MCF 10A (cell line): ENCODE results near the gene RBP3. TPM values are rescaled to one million over a fixed set of nuclear protein-coding genes. Genes with fewer than 3 reads are reported as not detected.
A peak's percentile ranks its signal among the peaks of the same experiment; 100 is the strongest.

Experiments used
- BruUV-seq: library from RNA; stranded (reverse); fragments of 400-500 nt; replicated peaks from 2 replicates; lab custom pipeline; 2021; lab: Mats Ljungman, UMichigan
- CTCF ChIA-PET: fragments of 300-600 bp; sonication (Branson Sonifier 250); formaldehyde crosslinking; extraction: SDS; loops from one replicate; lab custom pipeline; 2021; ENCODE audit warnings: antibody characterized with exemption, inconsistent platforms; lab: Yijun Ruan, JAX
- POLR2A ChIA-PET: fragments of 300-600, 350-650 bp; sonication (Branson Sonifier 250); formaldehyde crosslinking; extraction: SDS; loops from one replicate; lab custom pipeline; 2020; ENCODE audit warnings: antibody characterized with exemption, inconsistent platforms; lab: Yijun Ruan, JAX
- DNase-seq: peaks from one replicate; pipeline ENCODE4 v3.0.0-alpha.2; 2018; ENCODE audit not compliant: unreplicated experiment
- H3K27ac Mint-ChIP-seq: one replicate; pipeline ENCODE4 v1.8.0; 2022; ENCODE audit warnings: mild to moderate bottlenecking, low read depth, mixed read lengths; ENCODE audit not compliant: unreplicated experiment
- H3K27me3 Mint-ChIP-seq: one replicate; pipeline ENCODE4 v1.8.0; 2022; ENCODE audit warnings: mixed read lengths; ENCODE audit not compliant: insufficient read depth, unreplicated experiment
- H3K36me3 Mint-ChIP-seq: one replicate; pipeline ENCODE4 v1.8.0; 2022; ENCODE audit warnings: mild to moderate bottlenecking, moderate library complexity, mixed read lengths; ENCODE audit not compliant: insufficient read depth, unreplicated experiment
- H3K4me1 Mint-ChIP-seq: one replicate; pipeline ENCODE4 v1.8.0; 2022; ENCODE audit warnings: mixed read lengths; ENCODE audit not compliant: insufficient read depth, unreplicated experiment
- H3K4me3 Mint-ChIP-seq: one replicate; pipeline ENCODE4 v1.8.0; 2022; ENCODE audit warnings: mild to moderate bottlenecking, moderate library complexity, mixed read lengths; ENCODE audit not compliant: unreplicated experiment
- H3K9me3 Mint-ChIP-seq: one replicate; pipeline ENCODE4 v1.8.0; 2022; ENCODE audit warnings: mixed read lengths; ENCODE audit not compliant: unreplicated experiment
- intact Hi-C: fragments of 100-400 bp; cut with micrococcal nuclease; formaldehyde crosslinking; loops from 2 replicates; pipeline ENCODE4 v1.14.1; 2022
- total RNA-seq: library from RNA; stranded (reverse); gene quantifications from 2 replicates; pipeline ENCODE4 v1.2.3, GENCODE V29; 2022
- TF ChIP-seq, protein P1 (sequence below): fragments of 200-600 bp; IDR thresholded peaks from one replicate; pipeline ENCODE4 v1.8.0; 2022; ENCODE audit warnings: antibody characterized with exemption, mild to moderate bottlenecking; ENCODE audit not compliant: unreplicated experiment

RBP3 gene
- total RNA-seq, 1 experiment from 2014 or later: not detected

DNA sequence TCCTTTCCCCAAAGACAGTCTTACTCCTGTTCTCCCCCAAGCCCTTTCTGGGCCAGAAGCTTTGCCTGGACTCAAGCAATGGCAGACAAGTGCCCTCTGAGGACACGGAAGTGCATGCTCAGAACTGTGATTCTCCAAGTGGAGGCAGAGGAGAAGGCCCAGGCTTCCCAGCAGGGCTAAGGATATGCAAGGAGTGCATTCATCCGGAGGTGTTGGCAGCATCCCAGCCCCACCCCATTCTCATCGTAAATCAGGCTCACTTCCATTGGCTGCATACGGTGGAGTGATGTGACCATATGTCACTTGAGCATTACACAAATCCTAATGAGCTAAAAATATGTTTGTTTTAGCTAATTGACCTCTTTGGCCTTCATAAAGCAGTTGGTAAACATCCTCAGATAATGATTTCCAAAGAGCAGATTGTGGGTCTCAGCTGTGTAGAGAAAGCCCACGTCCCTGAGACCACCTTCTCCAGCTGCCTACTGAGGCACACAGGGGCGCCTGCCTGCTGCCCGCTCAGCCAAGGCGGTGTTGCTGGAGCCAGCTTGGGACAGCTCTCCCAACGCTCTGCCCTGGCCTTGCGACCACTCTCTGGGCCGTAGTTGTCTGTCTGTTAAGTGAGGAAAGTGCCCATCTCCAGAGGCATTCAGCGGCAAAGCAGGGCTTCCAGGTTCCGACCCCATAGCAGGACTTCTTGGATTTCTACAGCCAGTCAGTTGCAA is 1.4 kb upstream of the RBP3 start:
- peak; percentile 23 for DNase-seq
- no peak overlapping the region for H3K4me3 Mint-ChIP-seq
- POLR2A ChIA-PET: no interaction called here
- TF ChIP-seq, protein P1, sequence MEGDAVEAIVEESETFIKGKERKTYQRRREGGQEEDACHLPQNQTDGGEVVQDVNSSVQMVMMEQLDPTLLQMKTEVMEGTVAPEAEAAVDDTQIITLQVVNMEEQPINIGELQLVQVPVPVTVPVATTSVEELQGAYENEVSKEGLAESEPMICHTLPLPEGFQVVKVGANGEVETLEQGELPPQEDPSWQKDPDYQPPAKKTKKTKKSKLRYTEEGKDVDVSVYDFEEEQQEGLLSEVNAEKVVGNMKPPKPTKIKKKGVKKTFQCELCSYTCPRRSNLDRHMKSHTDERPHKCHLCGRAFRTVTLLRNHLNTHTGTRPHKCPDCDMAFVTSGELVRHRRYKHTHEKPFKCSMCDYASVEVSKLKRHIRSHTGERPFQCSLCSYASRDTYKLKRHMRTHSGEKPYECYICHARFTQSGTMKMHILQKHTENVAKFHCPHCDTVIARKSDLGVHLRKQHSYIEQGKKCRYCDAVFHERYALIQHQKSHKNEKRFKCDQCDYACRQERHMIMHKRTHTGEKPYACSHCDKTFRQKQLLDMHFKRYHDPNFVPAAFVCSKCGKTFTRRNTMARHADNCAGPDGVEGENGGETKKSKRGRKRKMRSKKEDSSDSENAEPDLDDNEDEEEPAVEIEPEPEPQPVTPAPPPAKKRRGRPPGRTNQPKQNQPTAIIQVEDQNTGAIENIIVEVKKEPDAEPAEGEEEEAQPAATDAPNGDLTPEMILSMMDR: no peak
- H3K27me3 Mint-ChIP-seq: no peaks in the 10 kb centered on the region
- H3K9me3 Mint-ChIP-seq: no peaks in the 10 kb centered on the region
- H3K27ac Mint-ChIP-seq: no peak overlapping the region
- intact Hi-C loops: loop anchor here (10.0 kb wide), 1 partner anchor 322 kb away; no protein-coding TSS in a partner anchor
- no TSS peak for BruUV-seq
- no peaks in the 10 kb centered on the region for H3K4me1 Mint-ChIP-seq
- H3K36me3 Mint-ChIP-seq: no peaks in the 10 kb centered on the region
- CTCF ChIA-PET: interaction anchor here (0.6 to 1.6 kb wide), 4 partner anchors 14 to 320 kb away, joined by 3 to 5 read pairs (median 3); no protein-coding TSS in a partner anchor

DNA sequence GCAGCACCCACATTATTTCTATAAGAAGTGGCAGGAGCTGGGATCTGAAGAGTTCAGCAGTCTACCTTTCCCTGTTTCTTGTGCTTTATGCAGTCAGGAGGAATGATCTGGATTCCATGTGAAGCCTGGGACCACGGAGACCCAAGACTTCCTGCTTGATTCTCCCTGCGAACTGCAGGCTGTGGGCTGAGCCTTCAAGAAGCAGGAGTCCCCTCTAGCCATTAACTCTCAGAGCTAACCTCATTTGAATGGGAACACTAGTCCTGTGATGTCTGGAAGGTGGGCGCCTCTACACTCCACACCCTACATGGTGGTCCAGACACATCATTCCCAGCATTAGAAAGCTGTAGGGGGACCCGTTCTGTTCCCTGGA is 874 bp upstream of the RBP3 start:
- Mint-ChIP-seq H3K36me3 (no peaks in the 10 kb centered on the region), H3K27ac (no peak overlapping the region), H3K4me3 (no peak overlapping the region), H3K4me1 (no peaks in the 10 kb centered on the region), H3K9me3 (no peaks in the 10 kb centered on the region), H3K27me3 (no peaks in the 10 kb centered on the region)
- DNase-seq: no peak
- ChIA-PET CTCF (interaction anchor here (0.8 to 1.1 kb wide), 2 partner anchors 37 to 52 kb away, joined by 3 to 4 read pairs; partner anchors contain the start of gene ZNF488), POLR2A (no interaction called here)
- BruUV-seq: no TSS peak
- intact Hi-C loops: loop anchor here (10.0 kb wide), 1 partner anchor 322 kb away; no protein-coding TSS in a partner anchor
- TF ChIP-seq, protein P1: no peak

DNA sequence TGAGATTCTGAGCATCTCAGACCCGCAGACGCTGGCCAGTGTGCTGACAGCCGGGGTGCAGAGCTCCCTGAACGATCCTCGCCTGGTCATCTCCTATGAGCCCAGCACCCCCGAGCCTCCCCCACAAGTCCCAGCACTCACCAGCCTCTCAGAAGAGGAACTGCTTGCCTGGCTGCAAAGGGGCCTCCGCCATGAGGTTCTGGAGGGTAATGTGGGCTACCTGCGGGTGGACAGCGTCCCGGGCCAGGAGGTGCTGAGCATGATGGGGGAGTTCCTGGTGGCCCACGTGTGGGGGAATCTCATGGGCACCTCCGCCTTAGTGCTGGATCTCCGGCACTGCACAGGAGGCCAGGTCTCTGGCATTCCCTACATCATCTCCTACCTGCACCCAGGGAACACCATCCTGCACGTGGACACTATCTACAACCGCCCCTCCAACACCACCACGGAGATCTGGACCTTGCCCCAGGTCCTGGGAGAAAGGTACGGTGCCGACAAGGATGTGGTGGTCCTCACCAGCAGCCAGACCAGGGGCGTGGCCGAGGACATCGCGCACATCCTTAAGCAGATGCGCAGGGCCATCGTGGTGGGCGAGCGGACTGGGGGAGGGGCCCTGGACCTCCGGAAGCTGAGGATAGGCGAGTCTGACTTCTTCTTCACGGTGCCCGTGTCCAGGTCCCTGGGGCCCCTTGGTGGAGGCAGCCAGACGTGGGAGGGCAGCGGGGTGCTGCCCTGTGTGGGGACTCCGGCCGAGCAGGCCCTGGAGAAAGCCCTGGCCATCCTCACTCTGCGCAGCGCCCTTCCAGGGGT is 703 bp downstream of the RBP3 start:
- H3K27ac Mint-ChIP-seq: no peak overlapping the region
- no peaks in the 10 kb centered on the region for H3K27me3 Mint-ChIP-seq
- BruUV-seq: no TSS peak
- intact Hi-C loops: loop anchor here (10.0 kb wide), 1 partner anchor 324 kb away; no protein-coding TSS in a partner anchor
- no peaks in the 10 kb centered on the region for H3K4me1 Mint-ChIP-seq
- CTCF ChIA-PET: interaction anchor here (0.6 to 1.1 kb wide), 2 partner anchors 36 to 50 kb away, joined by 3 read pairs; no protein-coding TSS in a partner anchor
- H3K36me3 Mint-ChIP-seq: no peaks in the 10 kb centered on the region
- TF ChIP-seq, protein P1: no peak
- DNase-seq: no peak
- H3K9me3 Mint-ChIP-seq: no peaks in the 10 kb centered on the region
- H3K4me3 Mint-ChIP-seq: no peak overlapping the region
- POLR2A ChIA-PET: no interaction called here

DNA sequence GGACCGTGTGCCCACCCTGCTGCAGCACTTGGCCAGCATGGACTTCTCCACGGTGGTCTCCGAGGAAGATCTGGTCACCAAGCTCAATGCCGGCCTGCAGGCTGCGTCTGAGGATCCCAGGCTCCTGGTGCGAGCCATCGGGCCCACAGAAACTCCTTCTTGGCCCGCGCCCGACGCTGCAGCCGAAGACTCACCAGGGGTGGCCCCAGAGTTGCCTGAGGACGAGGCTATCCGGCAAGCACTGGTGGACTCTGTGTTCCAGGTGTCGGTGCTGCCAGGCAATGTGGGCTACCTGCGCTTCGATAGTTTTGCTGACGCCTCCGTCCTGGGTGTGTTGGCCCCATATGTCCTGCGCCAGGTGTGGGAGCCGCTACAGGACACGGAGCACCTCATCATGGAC is 1.4 kb downstream of the RBP3 start:
- H3K9me3 Mint-ChIP-seq: no peaks in the 10 kb centered on the region
- intact Hi-C loops: loop anchor here (10.0 kb wide), 1 partner anchor 325 kb away; no protein-coding TSS in a partner anchor
- DNase-seq: no peak
- TF ChIP-seq, protein P1: no peak
- no peaks in the 10 kb centered on the region for H3K36me3 Mint-ChIP-seq
- CTCF ChIA-PET: no interaction called here
- POLR2A ChIA-PET: no interaction called here
- no peak overlapping the region for H3K4me3 Mint-ChIP-seq
- no peaks in the 10 kb centered on the region for H3K4me1 Mint-ChIP-seq
- H3K27me3 Mint-ChIP-seq: no peaks in the 10 kb centered on the region
- H3K27ac Mint-ChIP-seq: no peak overlapping the region
- BruUV-seq: no TSS peak
